GM19455 (cell line): Measurements from ENCODE around the gene CHST11.
"Not testable (repeated sequence)": the region's sequence is repeated elsewhere in the genome, so short reads cannot be mapped to it uniquely, and the experiment has no call there.

Source experiments
- ATAC-seq: cut with Tn5 transposase; IDR thresholded peaks from one replicate; pipeline ENCODE4 v1.9.1; 2021; ENCODE audit not compliant: unreplicated experiment

Gene CHST11

GRCh38 chr12:104729610-104730446 lies 273.1 kb downstream of the CHST11 start:
- ATAC-seq: no peak

- no peak for ATAC-seq
These were observed 274.0 kb downstream of the CHST11 start for GRCh38 chr12:104730763-104731162.

GRCh38 chr12:104733717-104734175 lies 277.0 kb downstream of the CHST11 start:
- no peak for ATAC-seq

- ATAC-seq: no peak
These were observed 277.9 kb downstream of the CHST11 start for GRCh38 chr12:104734541-104735095.

- ATAC-seq: no peak
These were observed 279.1 kb downstream of the CHST11 start for GRCh38 chr12:104735801-104736200.

GRCh38 chr12:104736307-104736706 lies 279.6 kb downstream of the CHST11 start:
- no peak for ATAC-seq

- ATAC-seq: no peak
These were observed 280.4 kb downstream of the CHST11 start for GRCh38 chr12:104737113-104737512.

- no peak for ATAC-seq
These were observed 281.1 kb downstream of the CHST11 start for GRCh38 chr12:104737791-104738301.

GRCh38 chr12:104738331-104738730 lies 281.6 kb downstream of the CHST11 start:
- no peak for ATAC-seq

GRCh38 chr12:104738776-104739642 lies 282.3 kb downstream of the CHST11 start:
- no peak for ATAC-seq

GRCh38 chr12:104740668-104741067 lies 283.9 kb downstream of the CHST11 start:
- peak; percentile 80 for ATAC-seq

GRCh38 chr12:104741077-104741476 lies 284.3 kb downstream of the CHST11 start:
- ATAC-seq: peak; percentile 34

GRCh38 chr12:104741497-104742367 lies 285.0 kb downstream of the CHST11 start:
- no peak for ATAC-seq

GRCh38 chr12:104742551-104743201 lies 285.9 kb downstream of the CHST11 start:
- no peak for ATAC-seq

- no peak for ATAC-seq
These were observed 286.4 kb downstream of the CHST11 start for GRCh38 chr12:104743202-104743580.

GRCh38 chr12:104743753-104744548 lies 287.2 kb downstream of the CHST11 start:
- ATAC-seq: not testable (repeated sequence)

- ATAC-seq: no peak
These were observed 289.8 kb downstream of the CHST11 start for GRCh38 chr12:104746467-104747088.

- no peak for ATAC-seq
These were observed 290.6 kb downstream of the CHST11 start for GRCh38 chr12:104747330-104747729.

- no peak for ATAC-seq
These were observed 291.2 kb downstream of the CHST11 start for GRCh38 chr12:104747955-104748354.
